GM18520 (cell line): Measurements from ENCODE around the gene TLCD3B.
"Not testable (repeated sequence)": the region's sequence is repeated elsewhere in the genome, so short reads cannot be mapped to it uniquely, and the experiment has no call there.

ENCODE experiments used
- ATAC-seq: cut with Tn5 transposase; IDR thresholded peaks from one replicate; pipeline ENCODE4 v1.9.1; 2021; ENCODE audit not compliant: unreplicated experiment

TLCD3B gene

DNA sequence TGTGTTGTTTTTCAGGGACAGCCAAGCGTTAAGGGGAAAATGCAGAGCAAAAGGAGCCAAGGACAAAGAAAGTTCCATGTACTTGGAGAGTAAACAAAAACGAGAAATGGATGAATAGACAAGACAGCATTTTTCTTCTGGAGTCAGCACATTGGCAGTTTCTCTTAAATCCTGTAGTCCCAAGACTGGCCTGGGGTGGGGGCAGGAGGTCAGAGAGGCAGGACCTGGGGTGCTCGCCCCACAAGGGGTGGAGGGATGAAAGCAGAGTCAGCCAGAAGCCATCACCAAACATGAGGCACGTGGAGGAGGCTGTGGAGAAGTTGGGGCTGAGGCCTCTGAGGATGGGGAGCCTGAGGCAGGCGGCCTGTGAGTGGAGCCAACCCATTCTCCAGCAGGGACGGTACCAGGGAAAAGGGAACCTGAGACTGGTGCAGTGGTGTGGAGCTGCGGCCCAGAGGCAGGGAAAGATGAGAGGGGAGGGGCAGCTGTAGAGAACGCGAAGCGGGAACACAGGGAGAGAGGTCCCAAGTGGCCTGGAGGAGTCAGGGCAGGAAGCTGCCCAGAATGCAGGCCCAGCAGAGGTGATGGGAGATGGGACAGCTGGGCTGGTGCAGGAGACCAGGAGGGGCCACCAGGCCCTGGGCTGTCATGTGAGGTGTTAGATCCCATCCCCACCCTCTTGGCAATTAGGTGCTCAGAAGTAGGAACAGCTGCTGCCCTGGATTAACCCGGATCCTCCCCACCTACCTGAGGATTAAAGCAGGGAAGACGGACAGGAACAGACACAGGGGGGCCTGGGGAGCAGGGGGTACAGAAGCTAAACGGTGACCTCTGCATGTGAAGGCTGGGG is 3.3 kb downstream of the TLCD3B start:
- ATAC-seq, result no peak

DNA sequence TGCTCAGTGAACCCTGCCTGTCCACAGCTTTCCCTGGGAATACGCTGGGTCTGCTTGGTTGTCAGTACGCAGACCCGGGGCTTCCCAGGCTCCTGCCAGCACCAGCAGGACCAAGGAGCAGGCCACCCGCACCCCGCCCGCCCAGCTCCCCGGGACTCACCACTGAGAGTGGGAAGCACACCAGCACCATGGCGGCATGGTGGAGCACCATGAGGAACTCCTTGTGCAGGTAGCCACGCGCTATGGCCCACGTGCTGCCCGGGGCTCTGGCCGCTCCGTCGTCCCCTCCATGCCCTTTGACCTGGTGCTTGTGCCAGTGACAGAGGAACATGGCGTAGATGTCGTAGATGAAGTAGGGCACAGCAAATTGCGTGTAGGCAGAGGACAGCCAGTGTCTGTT is 4.6 kb downstream of the TLCD3B start:
- ATAC-seq, result no peak

DNA sequence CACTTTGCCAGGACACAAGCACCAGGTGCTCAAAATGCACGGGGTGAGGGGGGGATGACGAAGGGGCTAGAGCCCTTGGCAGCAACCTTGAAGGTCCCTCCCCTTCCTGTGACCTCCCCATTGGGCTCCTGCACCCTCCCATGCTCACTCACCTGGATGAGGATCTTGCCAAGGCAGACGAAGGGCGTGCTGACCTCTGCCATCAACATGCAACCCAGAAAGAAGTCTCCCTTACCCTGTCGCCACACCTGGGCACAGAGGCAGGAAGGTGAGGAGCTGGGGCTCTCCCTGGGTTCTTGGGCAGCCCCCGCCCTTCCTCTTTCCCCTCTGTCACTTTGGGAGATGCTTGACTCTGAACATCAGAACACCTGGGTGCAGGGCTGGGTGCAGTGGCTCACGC is 5.5 kb downstream of the TLCD3B start:
- ATAC-seq, result no peak

DNA sequence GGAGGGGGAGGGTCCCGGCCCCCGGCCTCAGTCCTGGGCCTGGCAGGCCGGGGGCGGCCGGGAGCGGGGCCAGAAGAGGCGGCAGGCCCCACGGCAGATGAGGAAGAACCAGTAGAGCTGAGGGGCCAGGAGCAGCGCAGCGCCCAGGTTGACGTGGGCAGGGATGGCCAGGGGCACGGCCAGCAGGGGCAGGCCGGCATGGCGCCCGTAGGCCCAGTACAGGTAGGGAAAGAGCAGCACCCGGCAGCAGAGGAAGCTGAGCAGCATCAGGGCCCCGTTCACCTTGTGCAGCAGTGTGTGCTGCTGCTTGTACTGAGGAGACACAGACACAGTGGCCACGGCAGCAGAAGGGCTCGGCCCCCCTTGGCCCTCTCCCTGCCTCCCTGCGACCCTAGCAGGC is 5.9 kb downstream of the TLCD3B start:
- ATAC-seq, result no peak

DNA sequence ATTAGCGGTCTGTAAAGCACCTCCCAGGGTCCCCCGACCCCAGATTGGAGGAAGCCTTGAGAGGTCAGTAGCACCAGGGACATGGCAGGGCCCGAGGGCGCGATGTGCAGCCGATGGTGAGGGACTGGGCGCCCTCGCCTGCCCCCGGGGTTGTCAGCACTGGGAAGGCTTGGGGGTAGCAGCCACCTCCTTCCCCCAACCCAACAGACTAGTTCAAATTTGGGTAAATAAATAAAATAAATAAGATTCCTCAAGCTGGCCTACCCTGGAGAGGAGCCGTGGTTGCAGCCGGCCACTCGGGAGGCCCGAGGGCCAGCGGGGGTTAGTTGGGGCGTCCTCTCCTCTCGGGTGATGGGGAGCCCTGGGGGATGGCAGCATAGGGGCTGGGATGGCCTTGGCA is 6.6 kb downstream of the TLCD3B start:
- ATAC-seq, result no peak

DNA sequence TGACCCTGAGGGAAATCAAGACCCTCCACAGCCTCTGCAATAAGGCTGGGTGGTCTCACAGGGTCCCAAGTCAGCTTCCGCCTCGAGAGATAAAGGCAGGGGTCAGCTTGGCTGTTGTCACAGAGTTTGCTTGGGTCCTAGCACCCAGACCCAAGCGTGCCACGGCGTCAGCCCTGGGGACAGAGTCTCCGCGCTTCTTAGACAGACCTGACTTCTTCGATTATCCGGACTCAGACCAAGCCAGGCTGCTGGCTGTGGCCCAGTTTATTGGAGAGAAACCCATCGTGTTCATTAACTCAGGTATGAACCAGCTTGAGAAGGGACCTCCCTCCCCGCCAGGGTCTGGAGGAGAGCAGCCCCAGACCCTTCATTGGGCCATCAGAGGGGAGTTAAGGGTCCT is 7.5 kb downstream of the TLCD3B start:
- ATAC-seq, result no peak

GRCh38 chr16:30022887-30023286 is 8.2 kb downstream of the TLCD3B start, which contains the start of gene C16orf92:
Gene C16orf92 (plus strand): TSS chr16:30023198. CDS start chr16:30023341, 143 bp downstream.
- ATAC-seq, result no peak

DNA sequence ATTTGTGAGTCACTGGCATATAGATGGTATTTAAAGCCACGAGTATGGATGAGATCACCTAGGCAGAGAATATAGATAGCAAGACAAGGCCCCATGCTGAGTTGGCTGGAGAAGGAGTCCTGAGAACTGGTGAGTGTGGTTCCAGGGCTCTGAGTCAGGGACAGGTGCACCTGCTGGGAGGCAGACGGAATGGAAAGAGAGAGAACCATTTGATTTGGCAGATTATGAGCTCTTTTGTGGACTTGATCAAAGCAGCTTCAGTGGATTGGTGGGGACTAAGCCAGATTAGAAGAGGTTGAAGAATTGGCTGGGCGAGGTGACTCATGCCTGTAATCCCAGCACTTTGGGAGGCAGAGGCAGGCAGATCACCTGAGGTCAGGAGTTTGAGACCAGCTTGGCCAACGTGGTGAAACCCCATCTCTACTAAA is 12.3 kb downstream of the TLCD3B start:
- ATAC-seq, result no peak

- ATAC-seq, result not testable (repeated sequence)
These were observed 13.1 kb downstream of the TLCD3B start for GRCh38 chr16:30017937-30018336.

- no peak for ATAC-seq
These were observed 13.8 kb downstream of the TLCD3B start for GRCh38 chr16:30017277-30017656.

- no peak for ATAC-seq
These were observed 14.4 kb downstream of the TLCD3B start for GRCh38 chr16:30016555-30017276.

DNA sequence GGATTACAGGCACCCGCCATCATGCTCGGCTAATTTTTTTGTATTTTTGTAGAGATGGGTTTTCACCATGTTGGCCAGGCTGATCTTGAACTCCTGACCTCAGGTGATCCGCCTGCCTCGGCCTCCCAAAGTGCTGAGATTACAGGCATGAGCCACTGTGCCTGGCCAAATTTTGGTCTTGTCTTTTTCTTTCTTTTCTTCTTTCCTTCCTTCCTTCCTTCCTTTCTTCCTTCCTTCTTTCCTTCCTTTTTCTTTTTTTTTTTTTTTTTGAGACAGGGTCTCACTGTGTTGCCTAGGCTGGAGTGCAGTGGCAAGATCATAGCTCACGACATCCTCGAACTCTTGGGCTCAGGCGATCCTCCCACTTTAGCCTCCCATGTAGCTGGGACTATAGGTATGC is 15.6 kb downstream of the TLCD3B start:
- ATAC-seq, result not testable (repeated sequence)

- ATAC-seq, result not testable (repeated sequence)
These were observed 18.5 kb downstream of the TLCD3B start for GRCh38 chr16:30012598-30012997.

GRCh38 chr16:30011714-30012504 is 19.2 kb downstream of the TLCD3B start:
- no peak for ATAC-seq

DNA sequence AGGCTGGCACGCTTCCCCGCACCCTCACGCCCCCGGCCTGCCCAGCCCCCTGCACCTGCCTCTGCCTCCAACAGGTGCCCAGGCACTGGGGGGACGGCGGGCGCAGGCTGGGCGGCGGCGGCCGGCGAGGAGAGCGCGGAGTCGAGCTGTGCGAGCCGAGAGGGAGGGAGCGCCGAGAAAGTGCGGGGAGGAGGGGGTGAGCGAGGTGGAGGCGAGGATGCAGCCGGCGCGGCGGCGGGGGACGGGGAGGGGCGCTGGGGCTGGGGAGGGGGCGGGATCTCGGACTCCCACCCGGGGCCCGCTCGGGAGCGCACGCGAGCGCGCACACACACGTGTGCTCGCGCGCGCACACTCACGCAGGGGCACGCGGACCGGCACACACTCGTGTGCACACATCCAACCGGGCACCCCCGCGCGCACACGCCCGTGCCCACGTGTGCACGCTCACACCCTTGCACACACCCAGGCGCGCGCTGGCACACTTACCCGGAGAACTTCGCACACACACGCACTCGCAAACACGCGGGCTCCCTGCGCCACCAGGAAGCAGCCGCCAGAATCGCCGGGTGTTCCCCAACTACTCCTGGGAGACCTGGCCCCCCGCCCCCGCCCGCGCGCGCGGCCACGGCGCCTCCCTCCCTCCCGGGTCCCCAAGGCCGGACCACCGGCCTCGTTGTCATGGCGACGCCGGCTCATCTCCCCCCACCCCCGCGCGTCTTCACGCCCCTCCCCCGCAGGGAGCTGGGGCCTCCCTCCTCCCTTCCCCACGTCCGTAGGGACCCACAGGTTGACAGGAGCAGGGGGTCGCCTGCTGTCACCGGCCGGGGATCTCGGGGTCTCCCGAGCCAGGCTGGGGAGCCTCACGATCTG is 20.0 kb downstream of the TLCD3B start, which contains the start of gene DOC2A:
Gene DOC2A, minus strand, starts transcription at position 184 of the 870 bp plus-strand sequence. CDS start 805 bp downstream, outside the sequence.
- ATAC-seq, result no peak

DNA sequence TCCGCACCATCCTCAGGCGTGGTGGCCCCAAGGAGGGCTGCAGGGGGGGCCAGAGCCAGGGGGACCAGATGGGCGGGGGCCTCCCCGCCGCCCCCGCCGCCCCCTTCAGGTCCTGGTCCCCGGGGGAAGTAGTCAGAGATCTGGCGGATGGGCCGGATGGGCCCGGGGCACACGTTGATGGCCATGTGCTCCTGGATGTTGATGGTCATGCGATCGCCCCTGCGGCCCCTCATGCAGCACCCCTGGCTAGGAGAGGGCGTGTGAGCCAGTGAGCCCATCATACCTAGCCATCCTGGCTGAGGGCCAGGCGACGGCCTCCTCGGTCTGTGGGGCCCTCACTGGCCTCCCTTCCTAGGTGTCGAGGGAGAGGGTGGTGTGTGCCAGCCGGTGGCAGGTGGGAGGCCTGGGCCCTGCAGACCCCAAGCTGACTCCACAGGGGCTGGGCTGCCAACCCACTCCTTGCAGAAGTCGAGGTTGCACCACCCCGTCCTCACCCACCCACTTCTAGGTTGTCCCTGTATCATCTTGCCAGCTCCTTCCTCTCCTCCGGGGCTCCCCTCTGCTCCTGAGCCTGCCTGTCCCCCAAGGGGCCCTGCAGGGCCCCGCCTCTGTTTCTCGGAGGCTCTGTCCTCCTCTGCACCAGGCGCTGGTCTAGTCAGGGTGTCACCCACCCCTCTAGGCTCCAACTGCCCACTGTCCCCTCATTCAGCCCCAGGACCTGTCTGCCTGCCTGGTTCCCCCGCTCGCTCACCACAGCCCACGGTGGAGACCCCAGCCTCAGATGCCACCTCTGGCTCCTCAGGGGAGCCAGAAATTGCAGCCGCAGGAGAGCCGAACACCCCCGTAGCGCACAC is 20.9 kb downstream of the TLCD3B start:
- no peak for ATAC-seq

- ATAC-seq, result no peak
These were observed 21.8 kb downstream of the TLCD3B start for GRCh38 chr16:30009085-30009862.

DNA sequence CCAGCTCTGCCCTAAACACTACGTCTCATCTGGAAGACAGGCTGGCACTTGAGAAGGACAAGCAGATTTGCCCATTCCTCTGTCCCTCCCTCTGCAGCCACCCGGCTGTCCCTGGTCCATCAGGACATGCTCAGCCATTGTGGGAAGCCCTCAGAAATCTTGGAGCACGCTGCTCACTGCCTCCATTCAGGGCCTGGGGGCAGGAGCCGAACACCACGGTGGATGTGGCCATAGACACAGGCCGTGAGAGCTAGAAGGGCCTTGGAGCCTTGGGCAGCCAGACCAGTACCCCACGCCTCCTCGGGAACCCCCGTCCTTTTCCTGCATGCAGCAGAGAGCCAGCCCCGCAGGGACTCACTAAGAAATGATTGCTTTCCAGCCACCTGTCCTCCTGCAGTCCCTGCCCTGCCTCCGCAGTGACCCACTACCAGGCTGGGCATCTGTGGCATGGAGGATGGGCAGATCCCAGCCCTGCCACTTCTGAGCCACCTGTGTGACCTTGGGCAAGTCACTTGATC is 23.6 kb downstream of the TLCD3B start:
- no peak for ATAC-seq
